Endodermal cell (in vitro differentiated cells): Measurements from ENCODE around the gene PM20D2. TPM values are rescaled to one million over a fixed set of nuclear protein-coding genes. Genes with fewer than 3 reads are reported as not detected.

Source experiments
- DNase-seq: peaks from one replicate; pipeline ENCODE4 v3.0.0-alpha.2; 2017
- H3K27ac ChIP-seq: 2 replicates; pipeline ENCODE4 v1.5.1; 2013; ENCODE audit warnings: mild to moderate bottlenecking, low read depth, low read length, moderate library complexity
- H3K27me3 ChIP-seq: 2 replicates; pipeline ENCODE4 v1.6.1; 2013; ENCODE audit warnings: mild to moderate bottlenecking, low read length, moderate library complexity; ENCODE audit not compliant: insufficient read depth, control insufficient read depth, poor library complexity, severe bottlenecking
- H3K36me3 ChIP-seq: 2 replicates; pipeline ENCODE4 v1.7.0; 2013; ENCODE audit warnings: mild to moderate bottlenecking, low read length, moderate library complexity; ENCODE audit not compliant: control insufficient read depth, insufficient read depth
- H3K4me1 ChIP-seq: one replicate; pipeline ENCODE4 v1.7.0; 2013; ENCODE audit warnings: low read length; ENCODE audit not compliant: control insufficient read depth, insufficient read depth
- H3K4me3 ChIP-seq: 2 replicates; pipeline ENCODE4 v1.5.1; 2013; ENCODE audit warnings: mild to moderate bottlenecking, low read length, moderate library complexity
- H3K9ac ChIP-seq: 2 replicates; pipeline ENCODE4 v1.6.1; 2013; ENCODE audit warnings: mild to moderate bottlenecking, low read length, moderate library complexity; ENCODE audit not compliant: poor library complexity, severe bottlenecking; ENCODE audit errors: extremely low read depth
- H3K9me3 ChIP-seq: 2 replicates; pipeline ENCODE4 v1.6.1; 2013; ENCODE audit warnings: mild to moderate bottlenecking, low read length, moderate library complexity; ENCODE audit not compliant: control insufficient read depth
- H3K27ac Mint-ChIP-seq: 2 replicates; pipeline ENCODE4 v1.8.0; 2020; ENCODE audit warnings: mixed read lengths
- H3K27me3 Mint-ChIP-seq: 2 replicates; pipeline ENCODE4 v1.8.0; 2021; ENCODE audit warnings: mild to moderate bottlenecking, mixed read lengths; ENCODE audit not compliant: insufficient read depth
- H3K36me3 Mint-ChIP-seq: 2 replicates; pipeline ENCODE4 v1.8.0; 2020; ENCODE audit warnings: low read depth, mixed read lengths
- H3K4me1 Mint-ChIP-seq: 2 replicates; pipeline ENCODE4 v1.8.0; 2020; ENCODE audit warnings: mixed read lengths
- H3K4me3 Mint-ChIP-seq: 2 replicates; pipeline ENCODE4 v1.8.0; 2020; ENCODE audit warnings: mild to moderate bottlenecking, moderate library complexity, mixed read lengths
- H3K9me3 Mint-ChIP-seq: 2 replicates; pipeline ENCODE4 v1.8.0; 2020; ENCODE audit warnings: mild to moderate bottlenecking, mixed read lengths
- WGBS, 2 experiments: methylation state at CpG; one replicate each; pipeline versions ENCODE4 v1.1.5 to v1.1.7; 2013; ENCODE audit warnings: missing lambda C conversion rate in 2 of 2, mixed read lengths in 1 of 2; ENCODE audit not compliant: insufficient coverage in 1 of 2, insufficient read length in 1 of 2; 5-methylcytosine and 5-hydroxymethylcytosine counted together
- total RNA-seq, 2 donors: library from RNA; stranded (reverse); fragmentation: NEBNext Ultra II Directional in 1 of 2; extraction: Animal tissue kit (Norgen Biotek cat#: 25700) in 1 of 2; gene quantifications; 2 replicates in 1 of 2; 3 replicates in 1 of 2; pipeline ENCODE4 v1.2.1, GENCODE V29; 2021
- TF ChIP-seq, protein P1 (sequence below): fragments of 200-600 bp; sonication (generic); conservative IDR thresholded peaks from 2 replicates; pipeline ENCODE4 v1.5.0; 2021; ENCODE audit warnings: antibody characterized with exemption, mild to moderate bottlenecking

Gene PM20D2
- total RNA-seq, 2 donors from 2014 or later, result 5.1 to 8.5 TPM

- Histone ChIP-seq H3K27ac (no peak overlapping the region), H3K36me3 (peaks cover 17% of the 10 kb centered on the region), H3K27me3 (no peaks in the 10 kb centered on the region), H3K9me3 (no peaks in the 10 kb centered on the region), H3K4me1 (no peaks in the 10 kb centered on the region), H3K4me3 (no peak overlapping the region), H3K9ac (no peak overlapping the region)
- TF ChIP-seq, protein P1, sequence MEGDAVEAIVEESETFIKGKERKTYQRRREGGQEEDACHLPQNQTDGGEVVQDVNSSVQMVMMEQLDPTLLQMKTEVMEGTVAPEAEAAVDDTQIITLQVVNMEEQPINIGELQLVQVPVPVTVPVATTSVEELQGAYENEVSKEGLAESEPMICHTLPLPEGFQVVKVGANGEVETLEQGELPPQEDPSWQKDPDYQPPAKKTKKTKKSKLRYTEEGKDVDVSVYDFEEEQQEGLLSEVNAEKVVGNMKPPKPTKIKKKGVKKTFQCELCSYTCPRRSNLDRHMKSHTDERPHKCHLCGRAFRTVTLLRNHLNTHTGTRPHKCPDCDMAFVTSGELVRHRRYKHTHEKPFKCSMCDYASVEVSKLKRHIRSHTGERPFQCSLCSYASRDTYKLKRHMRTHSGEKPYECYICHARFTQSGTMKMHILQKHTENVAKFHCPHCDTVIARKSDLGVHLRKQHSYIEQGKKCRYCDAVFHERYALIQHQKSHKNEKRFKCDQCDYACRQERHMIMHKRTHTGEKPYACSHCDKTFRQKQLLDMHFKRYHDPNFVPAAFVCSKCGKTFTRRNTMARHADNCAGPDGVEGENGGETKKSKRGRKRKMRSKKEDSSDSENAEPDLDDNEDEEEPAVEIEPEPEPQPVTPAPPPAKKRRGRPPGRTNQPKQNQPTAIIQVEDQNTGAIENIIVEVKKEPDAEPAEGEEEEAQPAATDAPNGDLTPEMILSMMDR, result no peak
- peaks cover 2% of the 10 kb centered on the region for H3K36me3 Mint-ChIP-seq
- 93 to 100% methylated on average over 2 to 3 of the region's 3 CpGs for WGBS, 2 experiments
- DNase-seq, result no peak
- no peaks in the 10 kb centered on the region for H3K4me1 Mint-ChIP-seq
- no peak overlapping the region for H3K4me3 Mint-ChIP-seq
- H3K27ac Mint-ChIP-seq, result no peak overlapping the region
- H3K27me3 Mint-ChIP-seq, result no peaks in the 10 kb centered on the region
- no peaks in the 10 kb centered on the region for H3K9me3 Mint-ChIP-seq
These were observed 35.6 kb upstream of the PM20D2 start for GRCh38 chr6:89110284-89110683.

DNA sequence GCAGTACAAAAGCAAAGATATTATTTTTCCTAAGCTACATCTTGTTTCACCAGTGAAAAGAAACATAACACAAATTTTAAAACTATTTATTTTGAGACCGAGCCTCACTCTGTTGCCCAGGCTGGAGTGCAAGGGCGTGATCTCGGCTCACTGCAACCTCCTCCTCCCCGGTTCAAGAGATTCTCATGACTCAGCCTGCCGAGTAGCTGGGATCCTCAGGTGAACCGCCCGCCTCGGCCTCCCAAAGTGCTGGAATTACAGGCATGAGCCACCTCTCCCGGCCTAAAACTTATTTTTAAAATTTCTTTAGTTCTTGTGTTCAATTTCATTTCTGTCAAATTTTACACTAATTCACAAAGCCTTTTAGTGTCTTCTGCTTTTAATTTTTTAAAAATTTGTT is 33.9 kb upstream of the PM20D2 start:
- Histone ChIP-seq H3K4me1 (no peaks in the 10 kb centered on the region), H3K36me3 (peaks cover 6% of the 10 kb centered on the region)
- WGBS, 2 experiments, result 90 to 100% methylated on average over 1 to 9 of the region's 9 CpGs

GRCh38 chr6:89116702-89117101 is 29.2 kb upstream of the PM20D2 start:
- Mint-ChIP-seq H3K9me3 (no peaks in the 10 kb centered on the region), H3K36me3 (no peaks in the 10 kb centered on the region), H3K4me3 (peak overlapping the region; percentile 73), H3K27me3 (peaks cover 38% of the 10 kb centered on the region), H3K27ac (no peak overlapping the region), H3K4me1 (peaks cover 5% of the 10 kb centered on the region)
- Histone ChIP-seq H3K9me3 (no peaks in the 10 kb centered on the region), H3K36me3 (no peaks in the 10 kb centered on the region), H3K4me3 (peak overlapping the region; percentile 89), H3K27ac (no peak overlapping the region), H3K27me3 (peaks cover 13% of the 10 kb centered on the region), H3K4me1 (no peaks in the 10 kb centered on the region), H3K9ac (peak overlapping the region; percentile 47)
- no peak for DNase-seq
- TF ChIP-seq, protein P1, result no peak
- 63% methylated on average over 6 of the region's 6 CpGs; no CpG with 5 or more reads in 1 of the 2 experiments for WGBS, 2 experiments

More for the DNA sequence above, 33.9 kb upstream of the PM20D2 start:
- Histone ChIP-seq H3K27ac (no peak overlapping the region), H3K9me3 (no peaks in the 10 kb centered on the region), H3K9ac (no peak overlapping the region), H3K27me3 (no peaks in the 10 kb centered on the region), H3K4me3 (no peak overlapping the region)
- Mint-ChIP-seq H3K27me3 (peaks cover 11% of the 10 kb centered on the region), H3K4me1 (peaks cover 3% of the 10 kb centered on the region), H3K4me3 (no peak overlapping the region), H3K36me3 (no peaks in the 10 kb centered on the region), H3K9me3 (no peaks in the 10 kb centered on the region), H3K27ac (no peak overlapping the region)
- TF ChIP-seq, protein P1, result no peak
- no peak for DNase-seq
